Fibroblast of mammary gland (primary cell): ENCODE results near the gene AFAP1.

Experiments used
- DNase-seq: peaks from one replicate; pipeline ENCODE4 v3.0.0-alpha.2; 2010; ENCODE audit warnings: low read depth
- H3K4me3 ChIP-seq: 2 replicates; pipeline ENCODE4 v1.5.1; 2011; ENCODE audit warnings: low read depth, mild to moderate bottlenecking, low read length, moderate library complexity; ENCODE audit not compliant: control insufficient read depth
- TF ChIP-seq, protein P1 (sequence below): conservative IDR thresholded peaks from 2 replicates; pipeline ENCODE4 v1.5.1; 2011; ENCODE audit warnings: low read depth, low read length, inconsistent platforms; ENCODE audit not compliant: control insufficient read depth, insufficient read depth

The AFAP1 gene

DNA sequence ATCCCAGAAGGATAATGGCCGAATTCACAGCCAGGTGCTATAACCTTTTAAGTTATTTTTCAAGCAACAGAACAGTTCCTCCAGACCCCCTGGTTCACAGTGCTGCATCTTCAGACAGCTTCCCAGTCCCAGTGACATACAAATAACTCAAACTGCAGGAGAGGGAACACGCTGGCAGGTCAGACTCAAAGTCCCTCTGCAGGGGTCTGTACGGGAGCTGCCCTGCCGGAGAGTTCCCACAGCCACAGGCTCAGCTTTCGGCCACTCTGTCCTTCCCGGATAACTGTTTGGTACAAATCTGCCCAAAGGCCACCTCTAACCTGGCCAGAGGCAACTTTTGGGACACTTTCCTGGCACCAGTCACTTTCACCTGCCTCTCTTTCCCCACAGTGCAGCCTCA lies 230.2 kb downstream of the AFAP1 start:
- H3K4me3 ChIP-seq, result no peak overlapping the region
- no peak for DNase-seq
- TF ChIP-seq, protein P1, sequence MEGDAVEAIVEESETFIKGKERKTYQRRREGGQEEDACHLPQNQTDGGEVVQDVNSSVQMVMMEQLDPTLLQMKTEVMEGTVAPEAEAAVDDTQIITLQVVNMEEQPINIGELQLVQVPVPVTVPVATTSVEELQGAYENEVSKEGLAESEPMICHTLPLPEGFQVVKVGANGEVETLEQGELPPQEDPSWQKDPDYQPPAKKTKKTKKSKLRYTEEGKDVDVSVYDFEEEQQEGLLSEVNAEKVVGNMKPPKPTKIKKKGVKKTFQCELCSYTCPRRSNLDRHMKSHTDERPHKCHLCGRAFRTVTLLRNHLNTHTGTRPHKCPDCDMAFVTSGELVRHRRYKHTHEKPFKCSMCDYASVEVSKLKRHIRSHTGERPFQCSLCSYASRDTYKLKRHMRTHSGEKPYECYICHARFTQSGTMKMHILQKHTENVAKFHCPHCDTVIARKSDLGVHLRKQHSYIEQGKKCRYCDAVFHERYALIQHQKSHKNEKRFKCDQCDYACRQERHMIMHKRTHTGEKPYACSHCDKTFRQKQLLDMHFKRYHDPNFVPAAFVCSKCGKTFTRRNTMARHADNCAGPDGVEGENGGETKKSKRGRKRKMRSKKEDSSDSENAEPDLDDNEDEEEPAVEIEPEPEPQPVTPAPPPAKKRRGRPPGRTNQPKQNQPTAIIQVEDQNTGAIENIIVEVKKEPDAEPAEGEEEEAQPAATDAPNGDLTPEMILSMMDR, result no peak

- no peak overlapping the region for H3K4me3 ChIP-seq
- TF ChIP-seq, protein P1, result no peak
- no peak for DNase-seq
Observed at GRCh38 chr4:7708981-7709380, 230.7 kb downstream of the AFAP1 start.
